Mononuclear cell (primary cell): ENCODE measurements around the gene ADAMTS13. TPM values are rescaled to one million over a fixed set of nuclear protein-coding genes. Genes with fewer than 3 reads are reported as not detected.
"Not testable (repeated sequence)": the region's sequence is repeated elsewhere in the genome, so short reads cannot be mapped to it uniquely, and the experiment has no call there.

Experiments used
- H3K27me3 ChIP-seq: 2 replicates; pipeline ENCODE4 v1.6.0; 2011; ENCODE audit warnings: low read length, control low read depth; ENCODE audit not compliant: insufficient read depth
- H3K4me1 ChIP-seq: 2 replicates; pipeline ENCODE4 v1.5.1; 2011; ENCODE audit warnings: mild to moderate bottlenecking, low read length, control low read depth; ENCODE audit not compliant: insufficient read depth
- H3K4me3 ChIP-seq: 2 replicates; pipeline ENCODE4 v1.5.1; 2011; ENCODE audit warnings: mild to moderate bottlenecking, low read length, moderate library complexity
- H3K9me3 ChIP-seq: 2 replicates; pipeline ENCODE4 v1.5.1; 2011; ENCODE audit warnings: low read depth, mild to moderate bottlenecking, control low read depth, low read length
- total RNA-seq: library from RNA; depleted of rRNA; stranded (reverse); fragments of >200 nt; gene quantifications from one replicate; pipeline ENCODE4 v1.2.3, GENCODE V29; 2012

ADAMTS13 gene
- total RNA-seq, 1 donor: 0.42 TPM

GRCh38 chr9:133385452-133385851, 36.7 kb upstream of the ADAMTS13 start:
- no peak overlapping the region for H3K4me3 ChIP-seq
- no peaks in the 10 kb centered on the region for H3K27me3 ChIP-seq
- no peaks in the 10 kb centered on the region for H3K9me3 ChIP-seq
- H3K4me1 ChIP-seq: no peaks in the 10 kb centered on the region

- H3K4me3 ChIP-seq: no peak overlapping the region
- H3K27me3 ChIP-seq: no peaks in the 10 kb centered on the region
- no peaks in the 10 kb centered on the region for H3K4me1 ChIP-seq
- no peaks in the 10 kb centered on the region for H3K9me3 ChIP-seq
These were observed 35.8 kb upstream of the ADAMTS13 start for GRCh38 chr9:133386338-133386737.

GRCh38 chr9:133387680-133388079, 34.5 kb upstream of the ADAMTS13 start:
- Histone ChIP-seq H3K4me1 (no peaks in the 10 kb centered on the region), H3K27me3 (no peaks in the 10 kb centered on the region), H3K4me3 (no peak overlapping the region), H3K9me3 (no peaks in the 10 kb centered on the region)

- Histone ChIP-seq H3K4me3 (no peak overlapping the region), H3K4me1 (no peaks in the 10 kb centered on the region), H3K9me3 (no peaks in the 10 kb centered on the region), H3K27me3 (no peaks in the 10 kb centered on the region)
These were observed 33.1 kb upstream of the ADAMTS13 start for GRCh38 chr9:133389025-133389557.

- H3K4me1 ChIP-seq: no peaks in the 10 kb centered on the region
- H3K4me3 ChIP-seq: no peak overlapping the region
- no peaks in the 10 kb centered on the region for H3K27me3 ChIP-seq
- no peaks in the 10 kb centered on the region for H3K9me3 ChIP-seq
These were observed 32.6 kb upstream of the ADAMTS13 start for GRCh38 chr9:133389562-133389961.

GRCh38 chr9:133390713-133391112, 31.5 kb upstream of the ADAMTS13 start:
- H3K4me3 ChIP-seq: no peak overlapping the region

GRCh38 chr9:133391449-133391848, 30.7 kb upstream of the ADAMTS13 start:
- not testable (repeated sequence) for H3K9me3 ChIP-seq, H3K4me3 ChIP-seq, H3K27me3 ChIP-seq, H3K4me1 ChIP-seq

More at GRCh38 chr9:133390713-133391112, 31.5 kb upstream of the ADAMTS13 start:
- H3K27me3 ChIP-seq: no peaks in the 10 kb centered on the region
- H3K9me3 ChIP-seq: no peaks in the 10 kb centered on the region
- no peaks in the 10 kb centered on the region for H3K4me1 ChIP-seq

GRCh38 chr9:133392308-133392707, 29.9 kb upstream of the ADAMTS13 start:
- not testable (repeated sequence) for H3K4me1 ChIP-seq, H3K4me3 ChIP-seq, H3K27me3 ChIP-seq, H3K9me3 ChIP-seq

GRCh38 chr9:133393399-133393798, 28.8 kb upstream of the ADAMTS13 start:
- Histone ChIP-seq H3K4me3 (no peak overlapping the region), H3K9me3 (no peaks in the 10 kb centered on the region), H3K4me1 (no peaks in the 10 kb centered on the region), H3K27me3 (no peaks in the 10 kb centered on the region)

GRCh38 chr9:133394687-133395271, 27.4 kb upstream of the ADAMTS13 start:
- no peaks in the 10 kb centered on the region for H3K4me1 ChIP-seq
- no peak overlapping the region for H3K4me3 ChIP-seq
- H3K9me3 ChIP-seq: no peaks in the 10 kb centered on the region
- H3K27me3 ChIP-seq: no peaks in the 10 kb centered on the region

- Histone ChIP-seq H3K4me3 (no peak overlapping the region), H3K4me1 (no peaks in the 10 kb centered on the region), H3K27me3 (no peaks in the 10 kb centered on the region), H3K9me3 (no peaks in the 10 kb centered on the region)
These were observed 25.2 kb upstream of the ADAMTS13 start for GRCh38 chr9:133396952-133397351.

GRCh38 chr9:133397370-133397769, 24.8 kb upstream of the ADAMTS13 start:
- H3K4me1 ChIP-seq: no peaks in the 10 kb centered on the region
- H3K9me3 ChIP-seq: no peaks in the 10 kb centered on the region

GRCh38 chr9:133397895-133398294, 24.3 kb upstream of the ADAMTS13 start:
- Histone ChIP-seq H3K9me3 (no peaks in the 10 kb centered on the region), H3K27me3 (no peaks in the 10 kb centered on the region), H3K4me1 (no peaks in the 10 kb centered on the region), H3K4me3 (no peak overlapping the region)

More at GRCh38 chr9:133397370-133397769, 24.8 kb upstream of the ADAMTS13 start:
- Histone ChIP-seq H3K27me3 (no peaks in the 10 kb centered on the region), H3K4me3 (no peak overlapping the region)

GRCh38 chr9:133400292-133400691, 21.9 kb upstream of the ADAMTS13 start:
- Histone ChIP-seq H3K4me3 (no peak overlapping the region), H3K4me1 (no peaks in the 10 kb centered on the region), H3K9me3 (no peaks in the 10 kb centered on the region), H3K27me3 (no peaks in the 10 kb centered on the region)

- Histone ChIP-seq H3K4me3 (no peak overlapping the region), H3K4me1 (no peaks in the 10 kb centered on the region), H3K9me3 (no peaks in the 10 kb centered on the region), H3K27me3 (no peaks in the 10 kb centered on the region)
These were observed 20.6 kb upstream of the ADAMTS13 start for GRCh38 chr9:133401588-133401987.

- H3K4me3 ChIP-seq: no peak overlapping the region
- H3K4me1 ChIP-seq: no peaks in the 10 kb centered on the region
- no peaks in the 10 kb centered on the region for H3K27me3 ChIP-seq
- no peaks in the 10 kb centered on the region for H3K9me3 ChIP-seq
These were observed 19.5 kb upstream of the ADAMTS13 start for GRCh38 chr9:133402689-133403088.
